HEK293 (cell line): ENCODE data around the gene CLCN7.

Source experiments
- CTCF ChIA-PET: fragments of 350-600 bp; formaldehyde crosslinking; extraction: SDS; loops from one replicate; lab custom pipeline; 2021; ENCODE audit warnings: antibody characterized with exemption; lab: Yijun Ruan, JAX
- POLR2A ChIA-PET: fragments of 300-600 bp; formaldehyde crosslinking; extraction: SDS; loops from one replicate; lab custom pipeline; 2020; ENCODE audit warnings: antibody characterized with exemption, inconsistent platforms; lab: Yijun Ruan, JAX
- H3K27ac ChIP-seq: fragments of 200-500 bp; sonication (Bioruptor generic); 2 replicates; pipeline ENCODE4 v1.5.1; 2014; ENCODE audit warnings: low read depth, low read length, control low read depth, inconsistent platforms; ENCODE audit errors: extremely low read depth
- H3K36me3 ChIP-seq, 2 experiments: fragments of 200-500 bp in 1 of 2; sonication (Bioruptor generic) in 1 of 2; 1 replicate in 1 of 2; 2 replicates in 1 of 2; pipeline ENCODE4 v1.5.1; 2014 to 2017; ENCODE audit warnings: inconsistent platforms in 2 of 2, low read length in 2 of 2; ENCODE audit not compliant: control insufficient read depth in 2 of 2, insufficient read depth in 1 of 2
- H3K4me1 ChIP-seq: fragments of 200-500 bp; sonication (Bioruptor generic); 2 replicates; pipeline ENCODE4 v1.5.1; 2014; ENCODE audit warnings: mild to moderate bottlenecking, low read length, inconsistent platforms; ENCODE audit not compliant: control insufficient read depth, insufficient read depth
- H3K4me3 ChIP-seq: 2 replicates; pipeline ENCODE4 v1.5.1; 2011; ENCODE audit warnings: low read depth, mild to moderate bottlenecking, control low read depth, low read length, moderate library complexity
- H3K9me3 ChIP-seq: fragments of 200-500 bp; sonication (Bioruptor generic); 2 replicates; pipeline ENCODE4 v1.5.1; 2014; ENCODE audit warnings: low read depth, low read length, inconsistent platforms; ENCODE audit not compliant: control insufficient read depth, insufficient read depth
- RBAK ChIP-seq: fragments of 450-650 bp; formaldehyde crosslinking; IDR thresholded peaks from 2 replicates; pipeline ENCODE4 v1.5.1; 2016; ENCODE audit warnings: missing biosample characterization, missing genetic modification characterization
- TCF7L2 ChIP-seq: IDR thresholded peaks from 2 replicates; pipeline ENCODE4 v1.6.1; 2011; ENCODE audit warnings: low read depth, mild to moderate bottlenecking, inconsistent platforms, low read length, moderate library complexity, borderline replicate concordance
- TRIM28 ChIP-seq: IDR thresholded peaks from 2 replicates; pipeline ENCODE4 v1.6.1; 2011; ENCODE audit warnings: low read length, control low read depth, borderline replicate concordance
- YY1 ChIP-seq: fragments of 450-650 bp; formaldehyde crosslinking; IDR thresholded peaks from 2 replicates; pipeline ENCODE4 v1.5.1; 2018; ENCODE audit warnings: missing biosample characterization, missing genetic modification characterization
- ZBTB17 ChIP-seq: fragments of 450-650 bp; formaldehyde crosslinking; IDR thresholded peaks from 2 replicates; pipeline ENCODE4 v1.5.1; 2016; ENCODE audit warnings: missing biosample characterization, missing genetic modification characterization
- ZFP41 ChIP-seq: fragments of 450-650 bp; formaldehyde crosslinking; IDR thresholded peaks from 2 replicates; pipeline ENCODE4 v1.5.1; 2016; ENCODE audit warnings: missing biosample characterization, missing genetic modification characterization, borderline replicate concordance
- ZNF133 ChIP-seq: fragments of 450-650 bp; formaldehyde crosslinking; IDR thresholded peaks from 2 replicates; pipeline ENCODE4 v1.5.1; 2016; ENCODE audit warnings: missing biosample characterization, missing genetic modification characterization
- ZNF138 ChIP-seq: fragments of 450-650 bp; formaldehyde crosslinking; IDR thresholded peaks from 2 replicates; pipeline ENCODE4 v1.5.1; 2016; ENCODE audit warnings: missing biosample characterization, missing genetic modification characterization, borderline replicate concordance
- ZNF157 ChIP-seq: fragments of 450-650 bp; formaldehyde crosslinking; IDR thresholded peaks from 2 replicates; pipeline ENCODE4 v1.5.1; 2016; ENCODE audit warnings: missing biosample characterization, missing genetic modification characterization
- ZNF221 ChIP-seq: fragments of 450-650 bp; formaldehyde crosslinking; IDR thresholded peaks from 2 replicates; pipeline ENCODE4 v1.5.1; 2017; ENCODE audit warnings: missing biosample characterization, missing genetic modification characterization, borderline replicate concordance
- ZNF248 ChIP-seq: fragments of 450-650 bp; formaldehyde crosslinking; IDR thresholded peaks from 2 replicates; pipeline ENCODE4 v1.5.1; 2017; ENCODE audit warnings: missing biosample characterization, missing genetic modification characterization
- ZNF473 ChIP-seq: fragments of 450-650 bp; formaldehyde crosslinking; IDR thresholded peaks from 2 replicates; pipeline ENCODE4 v1.5.1; 2017; ENCODE audit warnings: missing biosample characterization, missing genetic modification characterization
- ZNF48 ChIP-seq: fragments of 450-650 bp; formaldehyde crosslinking; IDR thresholded peaks from 2 replicates; pipeline ENCODE4 v1.5.1; 2016; ENCODE audit warnings: missing biosample characterization, missing genetic modification characterization
- ZNF521 ChIP-seq: fragments of 450-650 bp; formaldehyde crosslinking; IDR thresholded peaks from 2 replicates; pipeline ENCODE4 v1.5.1; 2017; ENCODE audit warnings: missing biosample characterization, mild to moderate bottlenecking, missing genetic modification characterization
- ZNF549 ChIP-seq: fragments of 450-650 bp; IDR thresholded peaks from 2 replicates; pipeline ENCODE4 v1.5.1; 2018; ENCODE audit warnings: missing biosample characterization, missing genetic modification characterization, mild to moderate bottlenecking, inconsistent platforms, moderate library complexity
- ZNF621 ChIP-seq: fragments of 450-650 bp; formaldehyde crosslinking; IDR thresholded peaks from 2 replicates; pipeline ENCODE4 v1.5.1; 2017; ENCODE audit warnings: missing biosample characterization, missing genetic modification characterization
- ZNF670 ChIP-seq: fragments of 450-650 bp; formaldehyde crosslinking; IDR thresholded peaks from 2 replicates; pipeline ENCODE4 v1.5.1; 2016; ENCODE audit warnings: missing biosample characterization, missing genetic modification characterization, low read depth
- ZNF777 ChIP-seq: fragments of 450-650 bp; formaldehyde crosslinking; IDR thresholded peaks from 2 replicates; pipeline ENCODE4 v1.5.1; 2017; ENCODE audit warnings: missing biosample characterization, missing genetic modification characterization, borderline replicate concordance
- ZNF830 ChIP-seq: fragments of 450-650 bp; IDR thresholded peaks from 2 replicates; pipeline ENCODE4 v1.5.0; 2018; ENCODE audit warnings: missing biosample characterization, missing genetic modification characterization, low read depth, mild to moderate bottlenecking, moderate library complexity
- TF ChIP-seq, protein P1 (sequence below): fragments of 450-650 bp; formaldehyde crosslinking; IDR thresholded peaks from 2 replicates; pipeline ENCODE4 v1.5.1; 2016; ENCODE audit warnings: missing biosample characterization, missing genetic modification characterization
- TF ChIP-seq, protein P2 (sequence below): fragments of 450-650 bp; formaldehyde crosslinking; IDR thresholded peaks from 2 replicates; pipeline ENCODE4 v1.5.1; 2017; ENCODE audit warnings: missing biosample characterization, mild to moderate bottlenecking, missing genetic modification characterization, moderate library complexity
- TF ChIP-seq, protein P3 (sequence below): fragments of 450-650 bp; formaldehyde crosslinking; IDR thresholded peaks from 2 replicates; pipeline ENCODE4 v1.5.1; 2016; ENCODE audit warnings: missing biosample characterization, missing genetic modification characterization
- TF ChIP-seq, protein P4 (sequence below): fragments of 450-650 bp; formaldehyde crosslinking; IDR thresholded peaks from 2 replicates; pipeline ENCODE4 v1.5.1; 2016; ENCODE audit warnings: missing biosample characterization, missing genetic modification characterization
- TF ChIP-seq, protein P5 (sequence below): fragments of 450-650 bp; formaldehyde crosslinking; IDR thresholded peaks from 2 replicates; pipeline ENCODE4 v1.5.1; 2016; ENCODE audit warnings: missing biosample characterization, missing genetic modification characterization
- TF ChIP-seq, protein P6 (sequence below): fragments of 450-650 bp; formaldehyde crosslinking; IDR thresholded peaks from 2 replicates; pipeline ENCODE4 v1.5.1; 2016; ENCODE audit warnings: missing biosample characterization, missing genetic modification characterization

Gene CLCN7

DNA sequence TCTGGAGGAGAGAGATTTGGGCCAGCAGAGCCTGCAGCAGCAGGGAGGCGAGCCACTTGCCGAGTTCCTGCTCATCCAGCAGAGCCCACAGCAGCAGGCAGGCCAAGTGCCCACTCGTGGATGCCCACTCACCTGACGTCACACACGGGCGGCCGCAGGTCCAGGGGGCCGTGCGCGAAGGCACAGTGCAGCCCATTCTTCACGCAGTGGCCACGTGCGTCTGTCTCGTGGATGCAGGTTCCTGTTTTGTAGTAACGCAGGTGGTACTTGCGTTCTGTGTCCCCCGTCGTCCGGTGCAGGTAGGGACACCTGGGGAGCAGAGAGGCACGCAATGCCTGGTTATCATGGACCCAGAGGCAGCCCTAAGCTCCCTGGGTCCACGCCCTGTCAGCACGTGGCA lies 71.8 kb downstream of the CLCN7 start (continued):
- TF ChIP-seq, protein P1, sequence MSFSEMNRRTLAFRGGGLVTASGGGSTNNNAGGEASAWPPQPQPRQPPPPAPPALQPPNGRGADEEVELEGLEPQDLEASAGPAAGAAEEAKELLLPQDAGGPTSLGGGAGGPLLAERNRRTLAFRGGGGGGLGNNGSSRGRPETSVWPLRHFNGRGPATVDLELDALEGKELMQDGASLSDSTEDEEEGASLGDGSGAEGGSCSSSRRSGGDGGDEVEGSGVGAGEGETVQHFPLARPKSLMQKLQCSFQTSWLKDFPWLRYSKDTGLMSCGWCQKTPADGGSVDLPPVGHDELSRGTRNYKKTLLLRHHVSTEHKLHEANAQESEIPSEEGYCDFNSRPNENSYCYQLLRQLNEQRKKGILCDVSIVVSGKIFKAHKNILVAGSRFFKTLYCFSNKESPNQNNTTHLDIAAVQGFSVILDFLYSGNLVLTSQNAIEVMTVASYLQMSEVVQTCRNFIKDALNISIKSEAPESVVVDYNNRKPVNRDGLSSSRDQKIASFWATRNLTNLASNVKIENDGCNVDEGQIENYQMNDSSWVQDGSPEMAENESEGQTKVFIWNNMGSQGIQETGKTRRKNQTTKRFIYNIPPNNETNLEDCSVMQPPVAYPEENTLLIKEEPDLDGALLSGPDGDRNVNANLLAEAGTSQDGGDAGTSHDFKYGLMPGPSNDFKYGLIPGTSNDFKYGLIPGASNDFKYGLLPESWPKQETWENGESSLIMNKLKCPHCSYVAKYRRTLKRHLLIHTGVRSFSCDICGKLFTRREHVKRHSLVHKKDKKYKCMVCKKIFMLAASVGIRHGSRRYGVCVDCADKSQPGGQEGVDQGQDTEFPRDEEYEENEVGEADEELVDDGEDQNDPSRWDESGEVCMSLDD (tag by site-specific recombination), result no peak
- no peak for TF ChIP-seq ZNF621 (tag by site-specific recombination)
- TF ChIP-seq ZNF521, result no peak

DNA sequence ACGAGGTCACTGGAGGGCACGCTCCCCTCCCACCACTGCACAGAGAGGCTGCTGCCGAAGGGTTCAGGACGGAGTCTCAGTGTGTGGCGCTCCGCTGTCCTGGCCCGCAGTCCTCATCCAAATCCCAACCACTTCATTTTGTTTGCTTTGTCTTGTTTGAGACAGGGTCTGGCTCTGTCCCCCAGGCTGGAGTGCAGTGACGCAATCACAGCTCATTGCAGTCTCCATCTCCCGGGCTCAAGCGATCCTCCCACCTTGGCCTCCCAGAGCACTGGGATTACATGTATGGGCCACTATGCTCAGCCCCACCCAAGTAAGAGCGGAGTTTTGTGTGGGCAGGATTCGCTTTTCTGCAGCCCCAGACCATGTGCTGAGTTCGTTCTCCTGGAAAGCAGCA lies 73.1 kb downstream of the CLCN7 start:
- no peak for TF ChIP-seq ZNF473 (tag by site-specific recombination)
- TF ChIP-seq, protein P2, sequence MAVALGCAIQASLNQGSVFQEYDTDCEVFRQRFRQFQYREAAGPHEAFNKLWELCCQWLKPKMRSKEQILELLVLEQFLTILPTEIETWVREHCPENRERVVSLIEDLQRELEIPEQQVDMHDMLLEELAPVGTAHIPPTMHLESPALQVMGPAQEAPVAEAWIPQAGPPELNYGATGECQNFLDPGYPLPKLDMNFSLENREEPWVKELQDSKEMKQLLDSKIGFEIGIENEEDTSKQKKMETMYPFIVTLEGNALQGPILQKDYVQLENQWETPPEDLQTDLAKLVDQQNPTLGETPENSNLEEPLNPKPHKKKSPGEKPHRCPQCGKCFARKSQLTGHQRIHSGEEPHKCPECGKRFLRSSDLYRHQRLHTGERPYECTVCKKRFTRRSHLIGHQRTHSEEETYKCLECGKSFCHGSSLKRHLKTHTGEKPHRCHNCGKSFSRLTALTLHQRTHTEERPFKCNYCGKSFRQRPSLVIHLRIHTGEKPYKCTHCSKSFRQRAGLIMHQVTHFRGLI, result no peak
- TF ChIP-seq ZBTB17 (tag by site-specific recombination), result no peak
- no peak for TF ChIP-seq ZNF221 (tag by site-specific recombination)
- TF ChIP-seq, protein P3, sequence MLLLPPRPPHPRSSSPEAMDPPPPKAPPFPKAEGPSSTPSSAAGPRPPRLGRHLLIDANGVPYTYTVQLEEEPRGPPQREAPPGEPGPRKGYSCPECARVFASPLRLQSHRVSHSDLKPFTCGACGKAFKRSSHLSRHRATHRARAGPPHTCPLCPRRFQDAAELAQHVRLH (tag by site-specific recombination), result no peak
- no peak for TF ChIP-seq ZNF777 (tag by site-specific recombination)
- TF ChIP-seq ZNF157 (tag by site-specific recombination), result no peak
- no peak for TF ChIP-seq YY1 (tag by site-specific recombination)
- TF ChIP-seq ZNF138, result no peak
- no peak for TF ChIP-seq ZNF248
- TF ChIP-seq, all 188 proteins: peak for 0
- Histone ChIP-seq H3K27ac (no peak overlapping the region), H3K4me1 (no peaks in the 10 kb centered on the region), H3K4me3 (no peak overlapping the region), H3K36me3 (peaks cover 0 to 49% of the 10 kb centered on the region in 2 experiments; a peak in 2 of 3 replicates), H3K9me3 (no peaks in the 10 kb centered on the region)
- POLR2A ChIA-PET, result interaction anchor here (0.5 kb wide), 1 partner anchor 538 kb away, joined by 4 read pairs; no protein-coding TSS in a partner anchor
- CTCF ChIA-PET, result interaction anchor here (0.9 kb wide), 1 partner anchor 11 kb away, joined by 3 read pairs; no protein-coding TSS in a partner anchor

DNA sequence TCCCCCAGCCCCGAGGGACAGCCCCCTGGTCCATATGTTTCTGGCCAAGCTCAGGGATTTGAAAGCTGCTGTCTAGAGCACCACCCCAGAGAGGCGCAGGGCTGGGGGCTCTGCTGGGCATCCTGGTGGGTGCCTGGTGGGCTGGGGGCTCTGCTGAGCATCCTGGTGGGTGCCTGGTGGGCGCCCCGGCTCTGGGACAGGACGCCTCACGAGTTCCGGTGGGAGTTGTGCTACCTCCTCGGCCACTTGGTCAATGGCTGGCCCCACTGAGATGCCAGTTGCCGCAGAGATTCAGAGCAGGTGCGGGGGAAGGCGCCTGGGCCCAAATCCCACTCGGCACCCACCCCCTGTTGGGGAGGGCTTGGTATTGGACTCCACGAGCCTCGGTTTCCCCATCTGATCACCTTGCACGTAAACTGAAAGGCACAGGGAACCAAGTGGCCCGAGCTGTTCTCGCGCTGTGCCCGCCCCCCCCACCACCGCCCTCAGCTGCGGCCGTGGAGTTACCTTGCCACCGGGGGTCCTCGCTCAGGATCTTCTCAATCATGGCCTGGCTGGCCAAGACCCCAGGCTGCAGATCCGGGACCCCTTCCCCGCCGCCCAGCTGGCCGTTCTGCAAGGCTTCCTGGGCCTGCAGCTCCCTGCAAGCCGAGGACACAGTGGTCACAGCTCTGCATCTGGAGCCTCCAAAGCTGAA lies 73.6 kb downstream of the CLCN7 start:
- ChIA-PET CTCF (interaction anchor here (0.9 kb wide), 1 partner anchor 12 kb away, joined by 3 read pairs; no protein-coding TSS in a partner anchor), POLR2A (no interaction called here)
- no peaks in the 10 kb centered on the region for H3K9me3 ChIP-seq
- H3K27ac ChIP-seq, result no peak overlapping the region
- no peaks in the 10 kb centered on the region for H3K4me1 ChIP-seq
- H3K4me3 ChIP-seq, result no peak overlapping the region
- H3K36me3 ChIP-seq, result peaks cover 0 to 50% of the 10 kb centered on the region in 2 experiments; a peak in 2 of 3 replicates
- TF ChIP-seq RBAK (tag by site-specific recombination) (no peak), YY1 (tag by site-specific recombination) (no peak), ZNF549 (no peak), TRIM28 (no peak), ZNF133 (tag by site-specific recombination) (no peak), ZNF670 (tag by site-specific recombination) (no peak), ZNF830 (tag by site-specific recombination) (no peak), ZFP41 (no peak), TCF7L2 (no peak), ZNF48 (tag by site-specific recombination) (no peak)
- TF ChIP-seq, protein P4, sequence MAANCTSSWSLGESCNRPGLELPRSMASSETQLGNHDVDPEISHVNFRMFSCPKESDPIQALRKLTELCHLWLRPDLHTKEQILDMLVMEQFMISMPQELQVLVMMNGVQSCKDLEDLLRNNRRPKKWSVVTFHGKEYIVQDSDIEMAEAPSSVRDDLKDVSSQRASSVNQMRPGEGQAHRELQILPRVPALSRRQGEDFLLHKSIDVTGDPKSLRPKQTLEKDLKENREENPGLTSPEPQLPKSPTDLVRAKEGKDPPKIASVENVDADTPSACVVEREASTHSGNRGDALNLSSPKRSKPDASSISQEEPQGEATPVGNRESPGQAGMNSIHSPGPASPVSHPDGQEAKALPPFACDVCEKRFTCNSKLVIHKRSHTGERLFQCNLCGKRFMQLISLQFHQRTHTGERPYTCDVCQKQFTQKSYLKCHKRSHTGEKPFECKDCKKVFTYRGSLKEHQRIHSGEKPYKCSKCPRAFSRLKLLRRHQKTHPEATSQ, result no peak
- TF ChIP-seq, protein P5, sequence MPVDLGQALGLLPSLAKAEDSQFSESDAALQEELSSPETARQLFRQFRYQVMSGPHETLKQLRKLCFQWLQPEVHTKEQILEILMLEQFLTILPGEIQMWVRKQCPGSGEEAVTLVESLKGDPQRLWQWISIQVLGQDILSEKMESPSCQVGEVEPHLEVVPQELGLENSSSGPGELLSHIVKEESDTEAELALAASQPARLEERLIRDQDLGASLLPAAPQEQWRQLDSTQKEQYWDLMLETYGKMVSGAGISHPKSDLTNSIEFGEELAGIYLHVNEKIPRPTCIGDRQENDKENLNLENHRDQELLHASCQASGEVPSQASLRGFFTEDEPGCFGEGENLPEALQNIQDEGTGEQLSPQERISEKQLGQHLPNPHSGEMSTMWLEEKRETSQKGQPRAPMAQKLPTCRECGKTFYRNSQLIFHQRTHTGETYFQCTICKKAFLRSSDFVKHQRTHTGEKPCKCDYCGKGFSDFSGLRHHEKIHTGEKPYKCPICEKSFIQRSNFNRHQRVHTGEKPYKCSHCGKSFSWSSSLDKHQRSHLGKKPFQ (tag by site-specific recombination), result no peak
- TF ChIP-seq, protein P6, sequence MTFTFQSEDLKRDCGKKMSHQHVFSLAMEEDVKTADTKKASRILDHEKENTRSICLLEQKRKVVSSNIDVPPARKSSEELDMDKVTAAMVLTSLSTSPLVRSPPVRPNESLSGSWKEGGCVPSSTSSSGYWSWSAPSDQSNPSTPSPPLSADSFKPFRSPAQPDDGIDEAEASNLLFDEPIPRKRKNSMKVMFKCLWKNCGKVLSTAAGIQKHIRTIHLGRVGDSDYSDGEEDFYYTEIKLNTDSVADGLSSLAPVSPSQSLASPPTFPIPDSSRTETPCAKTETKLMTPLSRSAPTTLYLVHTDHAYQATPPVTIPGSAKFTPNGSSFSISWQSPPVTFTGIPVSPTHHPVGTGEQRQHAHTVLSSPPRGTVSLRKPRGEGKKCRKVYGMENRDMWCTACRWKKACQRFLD (tag by site-specific recombination), result no peak
